ENCODE results near the gene NOP14.

GRCh38 chr4:2942532-2943363 is 20.5 kb downstream of the NOP14 start:
- TF ChIP-seq CTCF (IDR thresholded peaks at IDR 0.05; ENCODE audit: borderline replicate concordance, extremely low read depth, low read length, poor library complexity, severe bottlenecking) (no peak), EZH2 (IDR thresholded peaks at IDR 0.05; ENCODE audit: borderline replicate concordance, low read depth, low read length, severe bottlenecking) (no peak)
